ENCODE results near the gene ZNF683. TPM values are rescaled to one million over a fixed set of nuclear protein-coding genes. Genes with fewer than 3 reads are reported as not detected.

ZNF683 gene
- total and polyA plus RNA-seq, 4 donors, result 0.09 to 0.17 TPM; not detected in 2

DNA sequence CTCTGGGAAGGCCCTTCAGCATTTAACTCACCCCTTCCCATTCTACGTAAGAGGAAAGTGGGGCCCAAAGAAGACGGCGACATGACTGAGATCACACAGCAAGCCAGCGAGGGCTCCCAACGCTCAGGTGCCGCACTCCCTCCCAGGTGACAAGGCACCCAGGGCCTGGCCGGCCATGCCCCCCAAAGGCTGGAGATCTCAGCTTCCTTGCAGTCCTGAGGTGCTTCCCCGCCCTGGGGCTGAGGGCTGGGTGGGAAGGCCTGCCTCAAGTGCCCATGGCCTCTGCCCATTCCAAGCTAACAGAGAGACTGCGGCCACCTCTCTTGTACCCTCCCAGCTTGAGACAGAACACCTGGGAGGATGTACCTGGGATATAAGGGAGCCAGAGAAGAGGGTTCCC lies 17.6 kb downstream of the ZNF683 start:
- Histone ChIP-seq H3K9me3 (ENCODE audit: control insufficient read depth in 4 of 4, low read length in 3 of 4) (no peaks in the 10 kb centered on the region), H3K9ac (ENCODE audit: low read depth in 1 of 2, low read length in 2 of 2) (no peak overlapping the region), H3K4me1 (ENCODE audit: control insufficient read depth in 4 of 4, insufficient read depth in 4 of 4, low read length in 3 of 4) (peaks cover 3 to 10% (median 4%) of the 10 kb centered on the region in 4 donors), H3K36me3 (ENCODE audit: control insufficient read depth in 4 of 4, insufficient read depth in 3 of 4, low read depth in 1 of 4, low read length in 3 of 4) (no peaks in the 10 kb centered on the region), H3K27me3 (ENCODE audit: control insufficient read depth in 4 of 4, insufficient read depth in 4 of 4, low read length in 3 of 4) (no peaks in the 10 kb centered on the region), H3K4me3 (ENCODE audit: low read depth in 1 of 3, low read length in 3 of 3) (no peak overlapping the region), H3K27ac (ENCODE audit: low read depth in 1 of 2, low read length in 2 of 2) (no peak overlapping the region)
- 97% methylated on average over 9 of the region's 9 CpGs for WGBS
- DNase-seq (ENCODE audit: low spot score), result no peak
- no peak for TF ChIP-seq YY1 (IDR thresholded peaks at IDR 0.05)
- TF ChIP-seq, protein P1, sequence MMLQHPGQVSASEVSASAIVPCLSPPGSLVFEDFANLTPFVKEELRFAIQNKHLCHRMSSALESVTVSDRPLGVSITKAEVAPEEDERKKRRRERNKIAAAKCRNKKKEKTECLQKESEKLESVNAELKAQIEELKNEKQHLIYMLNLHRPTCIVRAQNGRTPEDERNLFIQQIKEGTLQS (IDR thresholded peaks at IDR 0.05), result no peak
- TF ChIP-seq HNF4G (IDR thresholded peaks at IDR 0.05), result no peak
- TF ChIP-seq, protein P2, sequence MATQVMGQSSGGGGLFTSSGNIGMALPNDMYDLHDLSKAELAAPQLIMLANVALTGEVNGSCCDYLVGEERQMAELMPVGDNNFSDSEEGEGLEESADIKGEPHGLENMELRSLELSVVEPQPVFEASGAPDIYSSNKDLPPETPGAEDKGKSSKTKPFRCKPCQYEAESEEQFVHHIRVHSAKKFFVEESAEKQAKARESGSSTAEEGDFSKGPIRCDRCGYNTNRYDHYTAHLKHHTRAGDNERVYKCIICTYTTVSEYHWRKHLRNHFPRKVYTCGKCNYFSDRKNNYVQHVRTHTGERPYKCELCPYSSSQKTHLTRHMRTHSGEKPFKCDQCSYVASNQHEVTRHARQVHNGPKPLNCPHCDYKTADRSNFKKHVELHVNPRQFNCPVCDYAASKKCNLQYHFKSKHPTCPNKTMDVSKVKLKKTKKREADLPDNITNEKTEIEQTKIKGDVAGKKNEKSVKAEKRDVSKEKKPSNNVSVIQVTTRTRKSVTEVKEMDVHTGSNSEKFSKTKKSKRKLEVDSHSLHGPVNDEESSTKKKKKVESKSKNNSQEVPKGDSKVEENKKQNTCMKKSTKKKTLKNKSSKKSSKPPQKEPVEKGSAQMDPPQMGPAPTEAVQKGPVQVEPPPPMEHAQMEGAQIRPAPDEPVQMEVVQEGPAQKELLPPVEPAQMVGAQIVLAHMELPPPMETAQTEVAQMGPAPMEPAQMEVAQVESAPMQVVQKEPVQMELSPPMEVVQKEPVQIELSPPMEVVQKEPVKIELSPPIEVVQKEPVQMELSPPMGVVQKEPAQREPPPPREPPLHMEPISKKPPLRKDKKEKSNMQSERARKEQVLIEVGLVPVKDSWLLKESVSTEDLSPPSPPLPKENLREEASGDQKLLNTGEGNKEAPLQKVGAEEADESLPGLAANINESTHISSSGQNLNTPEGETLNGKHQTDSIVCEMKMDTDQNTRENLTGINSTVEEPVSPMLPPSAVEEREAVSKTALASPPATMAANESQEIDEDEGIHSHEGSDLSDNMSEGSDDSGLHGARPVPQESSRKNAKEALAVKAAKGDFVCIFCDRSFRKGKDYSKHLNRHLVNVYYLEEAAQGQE (IDR thresholded peaks at IDR 0.05), result no peak
- TF ChIP-seq RAD21 (IDR thresholded peaks at IDR 0.05), result no peak
- TF ChIP-seq TAF1 (conservative IDR thresholded peaks at IDR 0.05), result no peak
- TF ChIP-seq, protein P3, sequence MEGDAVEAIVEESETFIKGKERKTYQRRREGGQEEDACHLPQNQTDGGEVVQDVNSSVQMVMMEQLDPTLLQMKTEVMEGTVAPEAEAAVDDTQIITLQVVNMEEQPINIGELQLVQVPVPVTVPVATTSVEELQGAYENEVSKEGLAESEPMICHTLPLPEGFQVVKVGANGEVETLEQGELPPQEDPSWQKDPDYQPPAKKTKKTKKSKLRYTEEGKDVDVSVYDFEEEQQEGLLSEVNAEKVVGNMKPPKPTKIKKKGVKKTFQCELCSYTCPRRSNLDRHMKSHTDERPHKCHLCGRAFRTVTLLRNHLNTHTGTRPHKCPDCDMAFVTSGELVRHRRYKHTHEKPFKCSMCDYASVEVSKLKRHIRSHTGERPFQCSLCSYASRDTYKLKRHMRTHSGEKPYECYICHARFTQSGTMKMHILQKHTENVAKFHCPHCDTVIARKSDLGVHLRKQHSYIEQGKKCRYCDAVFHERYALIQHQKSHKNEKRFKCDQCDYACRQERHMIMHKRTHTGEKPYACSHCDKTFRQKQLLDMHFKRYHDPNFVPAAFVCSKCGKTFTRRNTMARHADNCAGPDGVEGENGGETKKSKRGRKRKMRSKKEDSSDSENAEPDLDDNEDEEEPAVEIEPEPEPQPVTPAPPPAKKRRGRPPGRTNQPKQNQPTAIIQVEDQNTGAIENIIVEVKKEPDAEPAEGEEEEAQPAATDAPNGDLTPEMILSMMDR (IDR thresholded peaks at IDR 0.05; ENCODE audit: low read depth, low read length, missing input control), result no peak
- TF ChIP-seq FOXA1 (IDR thresholded peaks at IDR 0.05), result no peak
- TF ChIP-seq NR2F2 (IDR thresholded peaks at IDR 0.05), result no peak

DNA sequence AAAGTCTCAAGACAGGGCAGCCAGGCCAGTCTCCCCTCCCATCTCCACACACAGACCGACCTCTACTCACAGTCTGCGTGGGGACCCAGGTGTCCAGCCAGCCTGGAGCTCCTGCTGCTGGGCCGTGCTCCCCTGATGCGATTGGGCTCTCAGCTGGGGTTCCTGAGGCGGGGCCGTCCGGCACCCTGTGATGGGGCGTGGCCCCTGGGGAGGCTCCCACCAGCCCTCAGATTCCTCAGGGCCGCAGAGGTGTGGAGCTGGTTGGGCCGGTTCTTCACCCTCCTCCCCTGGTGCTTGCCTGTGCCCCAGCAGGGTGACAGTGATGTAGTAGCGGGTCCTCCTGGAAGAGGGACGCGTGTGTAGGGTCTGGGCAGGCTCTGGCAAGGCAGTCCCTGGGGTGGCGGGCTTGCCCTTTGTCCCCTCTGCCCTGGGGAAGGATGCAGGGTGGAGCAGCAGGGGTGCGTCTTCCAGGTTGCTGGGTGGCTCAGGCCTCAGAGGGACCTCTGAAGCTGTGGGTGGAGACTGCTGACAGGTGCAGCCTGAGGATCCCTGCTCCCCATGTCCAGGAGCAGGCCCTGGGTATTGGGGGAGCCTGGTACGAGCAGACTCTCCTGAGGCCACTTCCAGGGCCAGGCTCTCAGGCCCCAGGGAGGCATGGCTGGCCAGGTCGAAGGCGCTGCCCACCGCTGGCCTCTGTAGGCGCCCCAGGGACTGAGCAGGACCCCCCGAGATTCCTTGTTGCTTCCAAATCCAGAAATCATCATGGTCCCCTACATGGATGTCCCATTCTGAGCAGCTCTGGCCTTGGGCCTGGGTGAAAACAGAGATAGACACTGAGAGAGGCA lies 18.4 kb downstream of the ZNF683 start, which contains the start of gene CRYBG2:
Gene CRYBG2, minus strand, starts transcription at position 155 of the 845 bp plus-strand sequence. CDS start 7,473 bp downstream, outside the sequence.
- no peak for TF ChIP-seq JUND (IDR thresholded peaks at IDR 0.05)
- no peak for TF ChIP-seq FOXA1 (IDR thresholded peaks at IDR 0.05)
- TF ChIP-seq SP1 (IDR thresholded peaks at IDR 0.05), result no peak
- no peak for TF ChIP-seq NR2F2 (IDR thresholded peaks at IDR 0.05)
- TF ChIP-seq, protein P4, sequence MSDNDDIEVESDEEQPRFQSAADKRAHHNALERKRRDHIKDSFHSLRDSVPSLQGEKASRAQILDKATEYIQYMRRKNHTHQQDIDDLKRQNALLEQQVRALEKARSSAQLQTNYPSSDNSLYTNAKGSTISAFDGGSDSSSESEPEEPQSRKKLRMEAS (IDR thresholded peaks at IDR 0.05), result no peak
- no peak for TF ChIP-seq TAF1 (conservative IDR thresholded peaks at IDR 0.05)
- TF ChIP-seq EGR1 (IDR thresholded peaks at IDR 0.05; ENCODE audit: low read depth in 2 of 2), result no peak
- no peak for TF ChIP-seq YY1 (IDR thresholded peaks at IDR 0.05)
- no peak for TF ChIP-seq HNF4G (IDR thresholded peaks at IDR 0.05)
- no peak within 1 kb of the TSS for H3K4me3 ChIP-seq (ENCODE audit: low read depth in 1 of 3, low read length in 3 of 3)
- H3K4me1 ChIP-seq (ENCODE audit: control insufficient read depth in 4 of 4, insufficient read depth in 4 of 4, low read length in 3 of 4), result peaks cover 0 to 7% (median 4%) of the 10 kb centered on the region in 4 donors
- 85% methylated on average over 21 of the region's 21 CpGs for WGBS
- H3K9ac ChIP-seq (ENCODE audit: low read depth in 1 of 2, low read length in 2 of 2), result no peak within 1 kb of the TSS
- H3K27ac ChIP-seq (ENCODE audit: low read depth in 1 of 2, low read length in 2 of 2), result no peak within 1 kb of the TSS
- no peak for DNase-seq (ENCODE audit: low spot score)
- H3K36me3 ChIP-seq (ENCODE audit: control insufficient read depth in 4 of 4, insufficient read depth in 3 of 4, low read depth in 1 of 4, low read length in 3 of 4), result no peaks in the 10 kb centered on the region
- H3K9me3 ChIP-seq (ENCODE audit: control insufficient read depth in 4 of 4, low read length in 3 of 4), result no peaks in the 10 kb centered on the region
- H3K27me3 ChIP-seq (ENCODE audit: control insufficient read depth in 4 of 4, insufficient read depth in 4 of 4, low read length in 3 of 4), result no peaks in the 10 kb centered on the region

Measured in liver (tissue), 9 donors.